NCI-H2029 (cell line): ENCODE measurements around the gene RAD23B.

Experiments
- DNase-seq: peaks from one replicate; lab custom pipeline; 2025; lab: John Stamatoyannopoulos, UW

RAD23B gene

GRCh38 chr9:107268560-107268959 is 14.5 kb upstream of the RAD23B start:
- no peak for DNase-seq

GRCh38 chr9:107269254-107269653 is 13.8 kb upstream of the RAD23B start:
- no peak for DNase-seq

DNA sequence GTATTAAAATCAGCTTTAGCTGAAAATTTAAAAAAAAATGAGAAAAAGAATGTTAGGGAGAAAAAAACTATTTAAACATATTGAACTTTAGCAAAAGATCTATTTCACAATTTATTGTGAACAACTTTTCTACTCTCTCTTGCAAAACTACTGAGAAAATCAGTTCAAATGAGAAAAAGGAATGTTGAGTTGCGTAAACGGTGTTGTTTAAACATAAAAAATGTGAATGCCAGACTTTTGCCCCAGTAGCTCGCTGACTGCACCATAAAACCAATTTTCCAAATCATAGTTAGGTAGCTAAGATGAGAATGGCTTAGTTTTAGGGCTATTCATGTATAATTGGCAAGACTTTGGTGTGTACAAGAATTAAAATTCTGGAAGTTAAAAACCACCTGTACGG is 13.4 kb upstream of the RAD23B start:
- DNase-seq: no peak

DNA sequence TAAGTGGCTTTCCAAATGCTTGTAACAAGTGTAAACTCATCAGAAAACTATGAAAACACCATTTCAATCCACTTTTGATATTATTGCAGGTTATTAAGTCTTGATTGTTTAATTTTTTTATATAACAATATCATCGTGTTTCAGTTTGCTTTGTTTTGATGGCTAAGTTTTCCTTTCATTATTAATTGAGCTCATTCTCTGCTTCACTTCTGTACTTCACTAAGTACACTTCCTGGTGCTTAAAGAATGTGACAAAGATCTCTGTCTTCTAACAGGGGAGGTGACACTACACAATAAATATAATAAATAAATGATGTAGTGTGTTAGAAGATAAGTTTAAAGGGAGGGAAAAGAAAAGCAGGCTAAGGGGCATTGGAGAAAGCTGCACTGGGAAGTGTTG is 13.0 kb upstream of the RAD23B start:
- DNase-seq: no peak

DNA sequence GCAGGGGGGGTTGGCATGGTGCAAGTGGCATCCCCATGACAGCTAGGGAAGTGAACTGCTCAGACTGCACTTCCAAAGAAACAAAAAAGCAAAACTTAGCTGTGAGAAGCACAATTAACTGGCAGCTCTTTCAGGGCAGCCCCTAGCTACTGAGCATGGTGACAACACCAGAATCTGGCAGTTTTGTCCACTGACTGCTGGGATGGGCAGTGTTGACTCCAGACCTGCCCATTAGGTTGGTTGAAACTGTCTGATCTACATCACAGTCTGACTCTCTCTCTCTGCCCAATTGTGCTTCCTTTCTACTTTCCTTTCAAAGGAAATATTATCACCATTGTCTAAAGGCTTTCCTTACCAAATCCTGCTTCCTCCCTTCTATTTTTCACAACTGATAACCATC is 12.5 kb upstream of the RAD23B start:
- DNase-seq: no peak

- DNase-seq: no peak
Observed at GRCh38 chr9:107273634-107274033, 9.4 kb upstream of the RAD23B start.

GRCh38 chr9:107274096-107274495 is 9.0 kb upstream of the RAD23B start:
- DNase-seq: no peak

DNA sequence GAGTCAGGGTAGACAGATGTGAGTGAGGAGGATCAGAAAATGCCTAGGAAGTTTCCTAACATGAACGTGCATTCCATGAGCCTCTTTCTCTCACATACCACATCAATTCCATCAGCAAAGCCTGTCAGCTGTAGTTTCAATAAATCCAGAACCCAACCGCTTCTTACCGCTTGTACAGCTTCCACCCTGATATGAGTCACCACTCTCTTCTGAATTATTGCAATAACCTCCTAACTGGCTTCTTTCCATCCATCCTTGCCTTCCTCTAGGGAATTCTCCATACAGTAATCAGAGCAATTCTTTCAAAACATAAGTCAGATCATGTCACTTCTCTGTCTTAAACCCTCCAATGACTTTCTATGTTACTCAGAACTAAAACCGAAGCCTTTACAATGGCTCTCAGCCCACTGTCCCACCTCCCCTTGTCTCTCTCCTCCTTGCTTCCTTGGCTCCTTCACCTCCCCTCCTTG is 8.1 kb upstream of the RAD23B start:
- no peak for DNase-seq

GRCh38 chr9:107275530-107275929 is 7.5 kb upstream of the RAD23B start:
- DNase-seq: no peak

DNA sequence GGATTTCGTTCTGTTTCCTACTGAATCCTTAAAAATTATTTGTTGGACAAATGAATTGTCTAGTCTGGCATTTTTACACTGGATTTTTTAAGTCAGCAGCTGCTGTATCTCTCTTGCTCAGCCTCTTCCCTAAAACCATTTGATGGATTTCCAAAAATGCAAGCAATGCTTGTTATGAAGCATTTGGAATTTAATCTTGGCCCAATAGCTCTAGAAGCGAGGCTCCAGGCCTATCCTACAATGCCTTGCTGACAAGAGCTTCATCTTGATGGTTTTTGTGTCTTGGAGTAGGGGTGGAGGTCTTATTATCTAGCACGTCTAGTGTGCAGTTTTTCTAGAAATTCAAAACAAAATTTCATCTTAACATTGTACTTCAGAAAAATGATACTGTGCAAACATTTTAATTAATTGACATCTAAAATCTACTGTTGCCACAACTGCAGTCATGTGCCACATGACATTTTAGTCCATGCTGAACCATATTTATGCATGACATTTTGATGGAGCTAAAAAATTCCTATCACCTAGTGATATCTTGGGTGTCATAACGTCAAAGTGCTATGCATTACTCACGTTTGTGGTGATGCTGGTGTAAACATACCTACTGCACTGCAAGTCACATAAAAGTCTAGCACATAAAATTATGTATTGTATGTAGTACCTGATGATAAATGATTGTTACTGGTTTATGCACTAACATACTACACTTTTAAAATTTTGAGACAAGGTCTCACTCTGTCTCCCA is 5.9 kb upstream of the RAD23B start:
- DNase-seq: no peak

DNA sequence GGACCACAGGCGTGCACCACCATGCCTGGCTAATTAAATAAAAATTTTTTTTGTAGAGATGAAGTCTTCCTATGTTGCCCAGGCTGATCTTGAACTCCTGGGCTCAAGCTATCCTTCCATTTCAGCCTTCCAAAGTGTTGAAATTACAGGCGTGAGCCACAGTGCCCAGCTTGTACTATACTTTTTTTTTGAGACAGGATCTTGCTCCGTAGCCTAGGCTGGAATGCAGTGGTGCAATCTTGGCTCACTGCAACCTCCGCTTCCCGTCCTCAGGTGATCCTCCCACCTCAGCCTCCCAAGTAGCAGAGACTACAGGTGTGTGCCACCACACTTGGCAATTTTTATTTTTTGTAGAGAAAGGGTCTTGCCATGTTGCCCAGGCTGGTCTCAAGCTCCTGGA is 5.3 kb upstream of the RAD23B start:
- DNase-seq: no peak

DNA sequence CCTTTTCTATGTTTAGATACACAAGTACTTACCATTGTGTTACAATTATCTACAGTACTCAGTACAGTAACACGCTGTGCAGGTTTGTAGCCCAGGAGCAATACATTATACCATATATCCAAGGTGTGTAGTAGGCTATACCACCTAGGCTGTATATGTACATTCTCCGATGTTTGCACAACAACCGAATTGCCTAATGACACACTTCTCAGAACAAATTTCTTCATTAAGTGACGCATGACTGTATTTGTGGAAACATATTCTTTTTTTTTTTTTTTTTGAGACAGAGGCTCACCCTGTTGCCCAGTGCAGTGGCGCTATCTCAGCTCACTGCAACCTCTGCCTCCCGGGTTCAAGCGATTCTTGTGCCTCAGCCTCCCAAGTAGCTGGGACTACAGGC is 4.0 kb upstream of the RAD23B start:
- no peak for DNase-seq

GRCh38 chr9:107280543-107280942 is 2.5 kb upstream of the RAD23B start:
- peak; percentile 30 for DNase-seq

DNA sequence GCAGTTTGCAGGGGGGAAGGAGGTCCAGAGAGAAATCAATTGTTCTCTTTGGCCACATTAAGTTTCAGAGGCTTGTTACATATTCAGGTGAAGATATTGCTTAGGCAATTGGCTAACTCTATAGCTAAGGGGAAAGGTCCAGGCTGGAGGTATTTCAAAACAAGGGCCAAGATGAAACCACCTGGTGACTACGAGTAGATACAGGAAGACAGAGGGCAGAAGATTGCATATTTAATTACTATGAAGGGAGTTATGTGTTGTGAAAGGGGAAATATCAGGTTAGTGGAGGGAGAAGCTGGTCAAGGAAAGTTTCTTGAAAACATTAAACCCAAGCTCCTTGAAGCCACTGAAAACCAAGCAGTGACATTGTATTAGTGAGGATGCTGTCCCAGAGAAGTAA is 1.9 kb upstream of the RAD23B start:
- no peak for DNase-seq

- DNase-seq: no peak
Observed at GRCh38 chr9:107281922-107282667, 984 bp upstream of the RAD23B start.

- DNase-seq: peak; percentile 87
Observed at GRCh38 chr9:107283623-107284616, 841 bp downstream of the RAD23B start.

- DNase-seq: no peak
Observed at GRCh38 chr9:107284636-107285035, 1.6 kb downstream of the RAD23B start.

GRCh38 chr9:107285286-107285685 is 2.2 kb downstream of the RAD23B start:
- no peak for DNase-seq

GRCh38 chr9:107286057-107286456 is 3.0 kb downstream of the RAD23B start:
- no peak for DNase-seq

GRCh38 chr9:107288701-107289100 is 5.6 kb downstream of the RAD23B start:
- no peak for DNase-seq

GRCh38 chr9:107290619-107291018 is 7.5 kb downstream of the RAD23B start:
- no peak for DNase-seq

GRCh38 chr9:107292821-107293542 is 9.9 kb downstream of the RAD23B start:
- no peak for DNase-seq
